ENCODE results near the gene MAGI2.

DNA sequence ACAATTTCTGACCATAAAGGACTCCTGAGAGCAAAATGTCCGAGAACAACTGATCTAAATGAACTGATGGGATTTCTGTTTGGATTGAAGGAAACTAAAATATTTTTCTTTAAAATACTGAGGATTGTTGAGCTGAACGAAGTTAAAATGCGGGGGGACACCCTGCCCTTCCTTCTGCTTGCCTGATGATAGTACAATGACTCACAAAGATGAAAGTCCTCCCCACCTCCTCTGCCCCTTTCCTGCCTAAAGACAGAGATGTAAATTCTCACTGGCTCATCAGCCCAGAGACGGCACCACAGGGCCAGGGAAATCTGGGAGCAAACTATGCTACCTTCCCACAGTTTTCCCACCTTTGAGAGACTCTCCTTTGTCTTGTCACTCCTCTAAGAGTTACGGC lies 1474.2 kb downstream of the MAGI2 start:
- TF ChIP-seq, protein P1, sequence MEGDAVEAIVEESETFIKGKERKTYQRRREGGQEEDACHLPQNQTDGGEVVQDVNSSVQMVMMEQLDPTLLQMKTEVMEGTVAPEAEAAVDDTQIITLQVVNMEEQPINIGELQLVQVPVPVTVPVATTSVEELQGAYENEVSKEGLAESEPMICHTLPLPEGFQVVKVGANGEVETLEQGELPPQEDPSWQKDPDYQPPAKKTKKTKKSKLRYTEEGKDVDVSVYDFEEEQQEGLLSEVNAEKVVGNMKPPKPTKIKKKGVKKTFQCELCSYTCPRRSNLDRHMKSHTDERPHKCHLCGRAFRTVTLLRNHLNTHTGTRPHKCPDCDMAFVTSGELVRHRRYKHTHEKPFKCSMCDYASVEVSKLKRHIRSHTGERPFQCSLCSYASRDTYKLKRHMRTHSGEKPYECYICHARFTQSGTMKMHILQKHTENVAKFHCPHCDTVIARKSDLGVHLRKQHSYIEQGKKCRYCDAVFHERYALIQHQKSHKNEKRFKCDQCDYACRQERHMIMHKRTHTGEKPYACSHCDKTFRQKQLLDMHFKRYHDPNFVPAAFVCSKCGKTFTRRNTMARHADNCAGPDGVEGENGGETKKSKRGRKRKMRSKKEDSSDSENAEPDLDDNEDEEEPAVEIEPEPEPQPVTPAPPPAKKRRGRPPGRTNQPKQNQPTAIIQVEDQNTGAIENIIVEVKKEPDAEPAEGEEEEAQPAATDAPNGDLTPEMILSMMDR (IDR thresholded peaks at IDR 0.05) = no peak
- TF ChIP-seq POLR2AphosphoS5 (IDR thresholded peaks at IDR 0.05) = no peak

Measured in suprapubic skin (tissue), 3 donors.